B cell (primary cell): ENCODE results near the gene HOXA3. TPM values are rescaled to one million over a fixed set of nuclear protein-coding genes. Genes with fewer than 3 reads are reported as not detected.

Experiments
- ATAC-seq: fragments of 200-7000 bp; cut with Tn5 transposase; one replicate; pipeline ENCODE4 v1.10.0; 2021; ENCODE audit warnings: low read depth, mild to moderate bottlenecking, moderate number of reproducible peaks, moderate library complexity
- CTCF ChIA-PET: fragments of 350-600 bp; sonication (Branson Sonifier 250); formaldehyde crosslinking; loops from one replicate; lab custom pipeline; 2021; ENCODE audit warnings: antibody characterized with exemption, inconsistent platforms; lab: Charles Lee
- POLR2A ChIA-PET: fragments of 350-600 bp; sonication (Branson Sonifier 250); formaldehyde crosslinking; loops from one replicate; lab custom pipeline; 2021; ENCODE audit warnings: antibody characterized with exemption; lab: Charles Lee
- DNase-seq: peaks from one replicate; pipeline ENCODE4 v3.0.0; 2013
- H2AFZ ChIP-seq: 2 replicates; pipeline ENCODE4 v1.6.1; 2012; ENCODE audit warnings: mild to moderate bottlenecking, low read depth, low read length; ENCODE audit not compliant: insufficient read depth, poor library complexity, severe bottlenecking
- H3K27ac ChIP-seq, 2 donors: 1 replicate in 1 of 2; 2 replicates in 1 of 2; pipeline ENCODE4 v1.5.1; 2012 to 2013; ENCODE audit warnings: low read length in 2 of 2, mild to moderate bottlenecking in 2 of 2, moderate library complexity in 1 of 2
- H3K27me3 ChIP-seq, 4 experiments: fragments of 200-600 bp in 1 of 4; sonication (generic) in 1 of 4; replicated peaks in 1 of 4; 1 replicate in 2 of 4; 2 replicates in 2 of 4; pipeline versions ENCODE4 v1.6.1 to v1.7.0; 2013 to 2016; ENCODE audit warnings: low read length in 3 of 4, mild to moderate bottlenecking in 2 of 4, mixed read lengths in 1 of 4, moderate library complexity in 1 of 4; ENCODE audit not compliant: insufficient read depth in 4 of 4, control insufficient read depth in 3 of 4; ENCODE audit errors: control extremely low read depth in 1 of 4
- H3K36me3 ChIP-seq, 2 experiments: replicated peaks in 1 of 2; 1 replicate in 1 of 2; 2 replicates in 1 of 2; pipeline versions ENCODE4 v1.6.1 to v1.7.1; 2013; ENCODE audit warnings: low read length in 1 of 2; ENCODE audit not compliant: insufficient read depth in 2 of 2, control insufficient read depth in 1 of 2; ENCODE audit errors: control extremely low read depth in 1 of 2, extremely low read depth in 1 of 2
- H3K4me1 ChIP-seq, 2 donors: fragments of 200-600 bp in 1 of 2; sonication (generic) in 1 of 2; 1 replicate in 1 of 2; 2 replicates in 1 of 2; pipeline versions ENCODE4 v1.5.1 to v1.6.1; 2013 to 2017; ENCODE audit warnings: low read length in 2 of 2; ENCODE audit not compliant: control insufficient read depth in 2 of 2, insufficient read depth in 2 of 2
- H3K4me2 ChIP-seq: replicated peaks from 2 replicates; pipeline ENCODE3; 2012; ENCODE audit warnings: mild to moderate bottlenecking, low read depth, low read length; ENCODE audit not compliant: poor library complexity, severe bottlenecking
- H3K4me3 ChIP-seq, 5 experiments: fragments of 200-600 bp in 1 of 5; sonication (generic) in 1 of 5; 1 replicate in 3 of 5; 2 replicates in 2 of 5; pipeline versions ENCODE4 v1.5.1 to v1.7.0; 2011 to 2016; ENCODE audit warnings: low read length in 4 of 5, mild to moderate bottlenecking in 4 of 5, low read depth in 2 of 5, control low read depth in 1 of 5, moderate library complexity in 1 of 5; ENCODE audit not compliant: insufficient read depth in 1 of 5; ENCODE audit errors: control extremely low read depth in 1 of 5, extremely low read depth in 1 of 5
- H3K79me2 ChIP-seq: fragments of 200-600 bp; sonication (generic); one replicate; pipeline ENCODE4 v1.6.0; 2016; ENCODE audit warnings: low read length; ENCODE audit not compliant: control insufficient read depth, insufficient read depth
- H3K9ac ChIP-seq: fragments of 200-600 bp; sonication (generic); 2 replicates; pipeline ENCODE4 v1.6.1; 2017; ENCODE audit warnings: mild to moderate bottlenecking, low read length, moderate library complexity
- H3K9me3 ChIP-seq, 3 donors: one replicate each; pipeline versions ENCODE4 v1.6.1 to v1.7.1; 2013; ENCODE audit warnings: low read length in 2 of 3; ENCODE audit not compliant: control insufficient read depth in 2 of 3, insufficient read depth in 1 of 3; ENCODE audit errors: control extremely low read depth in 1 of 3
- H4K20me1 ChIP-seq: 2 replicates; pipeline ENCODE4 v1.6.0; 2012; ENCODE audit warnings: mild to moderate bottlenecking, low read length; ENCODE audit not compliant: insufficient read depth, control insufficient read depth, poor library complexity, severe bottlenecking
- H3K27ac Mint-ChIP-seq: one replicate; pipeline ENCODE4 v1.8.0; 2021; ENCODE audit warnings: mixed read lengths
- H3K27me3 Mint-ChIP-seq: one replicate; pipeline ENCODE4 v1.8.0; 2021; ENCODE audit warnings: mixed read lengths
- H3K4me1 Mint-ChIP-seq: one replicate; pipeline ENCODE4 v1.8.0; 2021; ENCODE audit warnings: mixed read lengths
- H3K4me3 Mint-ChIP-seq: one replicate; pipeline ENCODE4 v1.8.0; 2021; ENCODE audit warnings: mixed read lengths
- H3K9me3 Mint-ChIP-seq: one replicate; pipeline ENCODE4 v1.8.0; 2022; ENCODE audit warnings: mixed read lengths; ENCODE audit not compliant: insufficient read depth
- EZH2 ChIP-seq: IDR thresholded peaks from 2 replicates; pipeline ENCODE4 v1.6.1; 2012; ENCODE audit warnings: borderline replicate concordance, low read depth, mild to moderate bottlenecking, moderate library complexity, low read length; ENCODE audit not compliant: insufficient read depth, poor library complexity, severe bottlenecking
- WGBS: methylation state at CpG from one replicate; pipeline ENCODE4 v1.1.5; 2013; ENCODE audit warnings: missing lambda C conversion rate; ENCODE audit not compliant: insufficient coverage; 5-methylcytosine and 5-hydroxymethylcytosine counted together
- intact Hi-C: fragments of 100-400 bp; cut with micrococcal nuclease; formaldehyde crosslinking; loops from one replicate; pipeline ENCODE4 v1.10.0; 2022
- polyA plus RNA-seq: library from polyadenylated mRNA; depleted of rRNA; stranded (reverse); fragments of >200 nt; gene quantifications from 2 replicates; pipeline ENCODE4 v1.2.3, GENCODE V29; 2012
- total RNA-seq, 2 donors: library from RNA; stranded (reverse); fragments of 120-200 nt in 1 of 2; gene quantifications; 1 replicate in 1 of 2; 2 replicates in 1 of 2; pipeline versions ENCODE4 v1.2.3 to v1.2.4, GENCODE V29; 2013 to 2022
- TF ChIP-seq, protein P1 (sequence below): fragments of 200-600 bp; IDR thresholded peaks from one replicate; pipeline ENCODE4 v1.8.0; 2022; ENCODE audit warnings: antibody characterized with exemption, mild to moderate bottlenecking

Gene HOXA3
- total and polyA plus RNA-seq, 2 donors (not counting 1 experiment from before 2014, with no cell fraction given): 0.07 TPM; not detected in 1

DNA sequence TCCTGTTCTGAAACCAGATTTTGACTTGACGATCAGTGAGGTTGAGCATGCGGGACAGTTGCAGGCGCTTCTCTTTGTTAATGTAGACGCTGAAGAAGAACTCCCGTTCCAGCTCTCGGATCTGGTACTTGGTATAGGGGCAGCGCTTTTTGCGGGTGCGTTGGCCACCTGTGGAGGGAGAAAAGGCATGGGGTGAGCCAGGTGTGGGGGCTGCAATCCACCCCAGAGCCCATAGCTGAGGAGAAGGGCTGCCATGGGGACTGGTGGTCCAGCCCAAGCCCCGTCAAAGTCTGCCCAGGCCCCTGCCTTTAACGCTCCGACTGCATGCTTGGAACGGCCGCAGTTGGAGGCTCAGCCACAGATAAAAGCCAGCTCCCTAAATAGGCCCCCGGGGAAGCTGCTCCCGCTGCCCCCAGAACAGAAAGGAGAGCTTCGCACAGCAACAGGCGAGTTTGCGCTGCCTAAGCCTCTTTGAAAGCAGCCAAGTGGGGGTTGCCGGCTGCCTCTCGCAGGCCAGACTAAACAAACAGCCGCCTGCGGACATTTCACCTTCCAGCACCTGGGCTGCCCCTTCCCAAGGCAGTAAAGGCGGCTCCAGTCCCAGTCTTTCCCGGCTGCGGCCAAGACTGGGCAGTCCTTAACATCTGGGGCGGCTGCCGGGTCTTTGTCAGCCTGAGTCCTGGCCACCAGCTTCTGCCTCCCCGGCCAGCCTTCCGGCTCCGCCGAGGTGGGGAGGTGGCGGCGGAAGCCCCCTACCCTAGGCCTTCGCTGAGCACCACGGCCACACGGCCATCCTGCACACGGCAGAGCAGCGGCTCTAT, 30.7 kb upstream of the HOXA3 start:
- Histone ChIP-seq H3K4me1 (peaks cover 43 to 58% of the 10 kb centered on the region in 2 donors), H3K4me2 (peak overlapping the region; percentile 71), H3K9me3 (peaks cover 0 to 66% (median 4%) of the 10 kb centered on the region in 3 donors), H3K9ac (no peak overlapping the region), H4K20me1 (no peaks in the 10 kb centered on the region), H2AFZ (no peak overlapping the region), H3K79me2 (no peaks in the 10 kb centered on the region), H3K27me3 (peaks cover 0 to 95% (median 82%) of the 10 kb centered on the region in 4 experiments), H3K36me3 (no peaks in the 10 kb centered on the region), H3K27ac (no peak overlapping the region), H3K4me3 (no peak overlapping the region)
- no peak for TF ChIP-seq EZH2
- TF ChIP-seq, protein P1, sequence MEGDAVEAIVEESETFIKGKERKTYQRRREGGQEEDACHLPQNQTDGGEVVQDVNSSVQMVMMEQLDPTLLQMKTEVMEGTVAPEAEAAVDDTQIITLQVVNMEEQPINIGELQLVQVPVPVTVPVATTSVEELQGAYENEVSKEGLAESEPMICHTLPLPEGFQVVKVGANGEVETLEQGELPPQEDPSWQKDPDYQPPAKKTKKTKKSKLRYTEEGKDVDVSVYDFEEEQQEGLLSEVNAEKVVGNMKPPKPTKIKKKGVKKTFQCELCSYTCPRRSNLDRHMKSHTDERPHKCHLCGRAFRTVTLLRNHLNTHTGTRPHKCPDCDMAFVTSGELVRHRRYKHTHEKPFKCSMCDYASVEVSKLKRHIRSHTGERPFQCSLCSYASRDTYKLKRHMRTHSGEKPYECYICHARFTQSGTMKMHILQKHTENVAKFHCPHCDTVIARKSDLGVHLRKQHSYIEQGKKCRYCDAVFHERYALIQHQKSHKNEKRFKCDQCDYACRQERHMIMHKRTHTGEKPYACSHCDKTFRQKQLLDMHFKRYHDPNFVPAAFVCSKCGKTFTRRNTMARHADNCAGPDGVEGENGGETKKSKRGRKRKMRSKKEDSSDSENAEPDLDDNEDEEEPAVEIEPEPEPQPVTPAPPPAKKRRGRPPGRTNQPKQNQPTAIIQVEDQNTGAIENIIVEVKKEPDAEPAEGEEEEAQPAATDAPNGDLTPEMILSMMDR: no peak
- H3K9me3 Mint-ChIP-seq: no peaks in the 10 kb centered on the region
- ATAC-seq (no peak), DNase-seq (peak; percentile 40)
- H3K4me3 Mint-ChIP-seq: peak overlapping the region; percentile 3
- H3K27me3 Mint-ChIP-seq: peaks cover 73% of the 10 kb centered on the region
- intact Hi-C loops: no loop called here
- WGBS: 22% methylated on average over 28 of the region's 39 CpGs
- no peak overlapping the region for H3K27ac Mint-ChIP-seq
- H3K4me1 Mint-ChIP-seq: peaks cover 31% of the 10 kb centered on the region
- ChIA-PET POLR2A (no interaction called here), CTCF (interaction anchor here (0.6 to 1.8 kb wide), 4 partner anchors 10 to 1290 kb away, joined by 3 to 5 read pairs (median 4); no protein-coding TSS in a partner anchor)

DNA sequence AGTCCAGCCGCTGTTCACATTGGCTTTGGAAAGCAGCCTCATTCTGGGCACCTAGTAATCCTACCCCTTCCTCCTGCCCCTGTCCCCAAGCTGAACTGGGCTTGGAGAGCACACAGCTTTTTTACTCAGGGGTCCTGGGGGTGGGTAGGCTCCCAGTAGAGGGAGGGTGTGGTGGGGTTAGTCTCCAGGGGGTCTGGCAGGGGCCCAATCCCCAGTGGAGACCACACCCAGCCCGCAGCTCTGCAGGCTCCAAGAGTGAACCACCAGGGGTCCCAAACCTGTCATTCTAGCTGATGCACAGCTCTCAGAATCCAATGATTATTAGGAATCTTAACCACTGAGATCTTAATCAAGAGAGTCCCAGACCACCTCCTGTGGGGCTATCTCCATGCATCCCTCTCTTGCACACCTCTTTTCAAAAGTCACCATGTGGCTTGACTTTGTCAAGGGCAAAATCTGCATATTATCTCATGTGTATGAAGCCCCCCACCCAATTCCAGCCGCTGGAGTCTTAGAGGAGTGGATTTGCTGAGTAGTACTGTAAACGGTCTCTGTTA, 30.0 kb upstream of the HOXA3 start:
- peaks cover 71% of the 10 kb centered on the region for H3K27me3 Mint-ChIP-seq
- peaks cover 0 to 59% (median 3%) of the 10 kb centered on the region in 3 donors for H3K9me3 ChIP-seq
- TF ChIP-seq, protein P1: no peak
- TF ChIP-seq EZH2: no peak
- ATAC-seq (no peak), DNase-seq (no peak)
- intact Hi-C loops: no loop called here
- no peaks in the 10 kb centered on the region for H3K79me2 ChIP-seq
- H3K4me3 Mint-ChIP-seq: no peak overlapping the region
- WGBS: no CpG with 5 or more reads among the region's 4 CpGs
- H3K27ac ChIP-seq: no peak overlapping the region
- H3K36me3 ChIP-seq: no peaks in the 10 kb centered on the region
- no peaks in the 10 kb centered on the region for H4K20me1 ChIP-seq
- H3K27ac Mint-ChIP-seq: no peak overlapping the region
- H3K9ac ChIP-seq: no peak overlapping the region
- no peak overlapping the region for H3K4me3 ChIP-seq
- ChIA-PET CTCF (interaction anchor here (0.6 to 1.8 kb wide), 3 partner anchors 9 to 1289 kb away, joined by 3 to 5 read pairs (median 4); no protein-coding TSS in a partner anchor), POLR2A (no interaction called here)
- peaks cover 0 to 94% (median 82%) of the 10 kb centered on the region in 4 experiments for H3K27me3 ChIP-seq
- H3K4me1 Mint-ChIP-seq: peaks cover 28% of the 10 kb centered on the region
- no peak overlapping the region for H2AFZ ChIP-seq
- no peaks in the 10 kb centered on the region for H3K9me3 Mint-ChIP-seq
- H3K4me2 ChIP-seq: no peak overlapping the region
- peaks cover 36 to 52% of the 10 kb centered on the region in 2 donors for H3K4me1 ChIP-seq
